Hepatocyte (in vitro differentiated cells): ENCODE data around the gene DDTL. TPM values are rescaled to one million over a fixed set of nuclear protein-coding genes. Genes with fewer than 3 reads are reported as not detected.
"Not testable (repeated sequence)": the region's sequence is repeated elsewhere in the genome, so short reads cannot be mapped to it uniquely, and the experiment has no call there.

Source experiments
- DNase-seq: peaks from one replicate; pipeline ENCODE4 v3.0.0-alpha.2; 2016; ENCODE audit warnings: low spot score
- H2AFZ ChIP-seq: fragments of 200-600 bp; sonication (generic); 2 replicates; pipeline ENCODE4 v1.6.0; 2016; ENCODE audit warnings: antibody characterized with exemption, mild to moderate bottlenecking
- H3K27ac ChIP-seq: fragments of 200-600 bp; sonication (generic); 2 replicates; pipeline ENCODE4 v1.5.1; 2016; ENCODE audit warnings: mild to moderate bottlenecking
- H3K27me3 ChIP-seq: fragments of 200-600 bp; sonication (generic); 2 replicates; pipeline ENCODE4 v1.6.1; 2016
- H3K36me3 ChIP-seq: fragments of 200-600 bp; sonication (generic); replicated peaks from 2 replicates; pipeline ENCODE4 v1.5.1; 2016; ENCODE audit warnings: low read depth; ENCODE audit not compliant: insufficient read depth
- H3K4me1 ChIP-seq: fragments of 200-600 bp; sonication (generic); 2 replicates; pipeline ENCODE4 v1.5.1; 2016; ENCODE audit warnings: mild to moderate bottlenecking, moderate library complexity; ENCODE audit not compliant: insufficient read depth
- H3K4me2 ChIP-seq: fragments of 200-600 bp; sonication (generic); 2 replicates; pipeline ENCODE4 v1.6.0; 2016
- H3K4me3 ChIP-seq: fragments of 200-600 bp; sonication (generic); 2 replicates; pipeline ENCODE4 v1.5.1; 2016; ENCODE audit warnings: mild to moderate bottlenecking
- H3K79me2 ChIP-seq: fragments of 200-600 bp; sonication (generic); 2 replicates; pipeline ENCODE4 v1.6.0; 2017; ENCODE audit warnings: mild to moderate bottlenecking
- H3K9me2 ChIP-seq: fragments of 200-600 bp; sonication (generic); replicated peaks from 2 replicates; pipeline ENCODE4 v1.6.0; 2017; ENCODE audit warnings: mild to moderate bottlenecking; ENCODE audit not compliant: insufficient read depth
- H3K9me3 ChIP-seq: fragments of 200-600 bp; sonication (generic); 2 replicates; pipeline ENCODE4 v1.5.1; 2016; ENCODE audit warnings: low read depth, mild to moderate bottlenecking
- H4K20me1 ChIP-seq: fragments of 200-600 bp; sonication (generic); 2 replicates; pipeline ENCODE4 v1.6.0; 2016; ENCODE audit warnings: mild to moderate bottlenecking; ENCODE audit not compliant: insufficient read depth, poor library complexity, severe bottlenecking
- EZH2 ChIP-seq: fragments of 200-600 bp; sonication (generic); IDR thresholded peaks from 2 replicates; pipeline ENCODE4 v1.6.1; 2016; ENCODE audit warnings: antibody characterized with exemption, mild to moderate bottlenecking, borderline replicate concordance
- EZH2phosphoT487 ChIP-seq: fragments of 200-600 bp; sonication (generic); IDR thresholded peaks from one replicate; pipeline ENCODE4 v1.6.1; 2018; ENCODE audit warnings: antibody characterized with exemption, mild to moderate bottlenecking, low read depth, moderate library complexity; ENCODE audit not compliant: unreplicated experiment, severe bottlenecking
- WGBS: methylation state at CpG from one replicate; pipeline ENCODE4 v1.1.6; 2016; ENCODE audit warnings: low lambda C conversion rate; ENCODE audit errors: missing lambda C conversion rate; 5-methylcytosine and 5-hydroxymethylcytosine counted together
- polyA plus RNA-seq: library from polyadenylated mRNA; unstranded; fragments of >200 nt; fragmentation: Nextera tagmentation; extraction: Ambion mirVana; gene quantifications from 2 replicates; pipeline ENCODE4 v1.2.1, GENCODE V29; 2016
- total RNA-seq: library from RNA; depleted of rRNA; stranded (reverse); fragments of >200 nt; gene quantifications from 2 replicates; pipeline ENCODE4 v1.2.3, GENCODE V29; 2014
- TF ChIP-seq, protein P1 (sequence below): fragments of 200-600 bp; sonication (generic); IDR thresholded peaks from 2 replicates; pipeline ENCODE4 v1.5.1; 2016; ENCODE audit warnings: antibody characterized with exemption, mild to moderate bottlenecking; ENCODE audit not compliant: poor library complexity

Gene DDTL
- total RNA-seq: not detected in 2 replicates
- 4.7 and 7.2 TPM in 2 replicates for polyA plus RNA-seq

GRCh38 chr22:23966568-23966967 lies at the start of gene DDTL:
Gene DDTL (plus strand): TSS chr22:23966888. CDS start chr22:23966915, 27 bp downstream.
- H4K20me1 ChIP-seq, H3K36me3 ChIP-seq, H3K4me3 ChIP-seq, H3K4me2 ChIP-seq, H3K9me3 ChIP-seq, H3K4me1 ChIP-seq, H2AFZ ChIP-seq, H3K27ac ChIP-seq, H3K27me3 ChIP-seq, DNase-seq, H3K79me2 ChIP-seq, H3K9me2 ChIP-seq: not testable (repeated sequence)
- WGBS: no CpG with 5 or more reads among the region's 30 CpGs

GRCh38 chr22:23920267-23920611 lies 46.4 kb upstream of the DDTL start:
- H2AFZ ChIP-seq, H3K9me2 ChIP-seq, H3K4me3 ChIP-seq, H3K4me1 ChIP-seq, H3K4me2 ChIP-seq, H3K9me3 ChIP-seq, H4K20me1 ChIP-seq, H3K27me3 ChIP-seq, H3K79me2 ChIP-seq, H3K36me3 ChIP-seq: not testable (repeated sequence)
- 93% methylated on average over 1 of the region's 1 CpG for WGBS
- H3K27ac ChIP-seq: peak overlapping the region; percentile 77
- peak; percentile 1 for DNase-seq

- H3K27ac ChIP-seq, H3K4me2 ChIP-seq: not testable (repeated sequence)
- peak; percentile 5 for DNase-seq
Observed at GRCh38 chr22:23921586-23922201, 45.0 kb upstream of the DDTL start.

DNA sequence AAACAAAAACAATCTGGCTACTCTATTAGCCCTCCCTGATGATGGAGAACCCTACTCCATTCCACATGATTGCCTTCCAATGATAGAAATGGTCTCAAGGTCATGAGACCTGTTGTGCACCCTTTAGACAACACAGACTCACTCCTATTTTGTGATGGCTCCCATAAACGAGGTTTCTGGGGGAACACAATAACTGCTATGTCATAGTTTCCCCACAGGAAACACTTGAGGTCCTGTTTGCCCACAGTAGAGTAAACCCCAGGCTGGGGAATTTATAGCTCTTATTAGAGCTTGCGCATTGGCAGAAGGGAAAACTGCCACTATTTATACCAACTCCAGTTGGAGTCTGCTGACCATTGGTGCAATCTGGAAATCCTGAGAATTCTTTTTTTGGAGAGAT lies 43.8 kb upstream of the DDTL start:
- Histone ChIP-seq H2AFZ (no peak overlapping the region), H4K20me1 (no peaks in the 10 kb centered on the region), H3K9me2 (no peaks in the 10 kb centered on the region), H3K27ac (no peak overlapping the region), H3K79me2 (no peaks in the 10 kb centered on the region), H3K36me3 (no peaks in the 10 kb centered on the region), H3K4me1 (peaks cover 5% of the 10 kb centered on the region), H3K27me3 (no peaks in the 10 kb centered on the region), H3K4me3 (no peak overlapping the region), H3K4me2 (no peak overlapping the region), H3K9me3 (no peaks in the 10 kb centered on the region)
- DNase-seq: peak; percentile 1
- WGBS: 94% methylated on average over 2 of the region's 2 CpGs
- no peak for TF ChIP-seq EZH2
- no peak for TF ChIP-seq EZH2phosphoT487
- TF ChIP-seq, protein P1, sequence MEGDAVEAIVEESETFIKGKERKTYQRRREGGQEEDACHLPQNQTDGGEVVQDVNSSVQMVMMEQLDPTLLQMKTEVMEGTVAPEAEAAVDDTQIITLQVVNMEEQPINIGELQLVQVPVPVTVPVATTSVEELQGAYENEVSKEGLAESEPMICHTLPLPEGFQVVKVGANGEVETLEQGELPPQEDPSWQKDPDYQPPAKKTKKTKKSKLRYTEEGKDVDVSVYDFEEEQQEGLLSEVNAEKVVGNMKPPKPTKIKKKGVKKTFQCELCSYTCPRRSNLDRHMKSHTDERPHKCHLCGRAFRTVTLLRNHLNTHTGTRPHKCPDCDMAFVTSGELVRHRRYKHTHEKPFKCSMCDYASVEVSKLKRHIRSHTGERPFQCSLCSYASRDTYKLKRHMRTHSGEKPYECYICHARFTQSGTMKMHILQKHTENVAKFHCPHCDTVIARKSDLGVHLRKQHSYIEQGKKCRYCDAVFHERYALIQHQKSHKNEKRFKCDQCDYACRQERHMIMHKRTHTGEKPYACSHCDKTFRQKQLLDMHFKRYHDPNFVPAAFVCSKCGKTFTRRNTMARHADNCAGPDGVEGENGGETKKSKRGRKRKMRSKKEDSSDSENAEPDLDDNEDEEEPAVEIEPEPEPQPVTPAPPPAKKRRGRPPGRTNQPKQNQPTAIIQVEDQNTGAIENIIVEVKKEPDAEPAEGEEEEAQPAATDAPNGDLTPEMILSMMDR: no peak

More at GRCh38 chr22:23921586-23922201, 45.0 kb upstream of the DDTL start:
- WGBS: 94% methylated on average over 13 of the region's 13 CpGs
- not testable (repeated sequence) for H3K79me2 ChIP-seq, H3K4me3 ChIP-seq, H2AFZ ChIP-seq, H3K9me2 ChIP-seq, H4K20me1 ChIP-seq, H3K9me3 ChIP-seq, H3K27me3 ChIP-seq, H3K4me1 ChIP-seq, H3K36me3 ChIP-seq

DNA sequence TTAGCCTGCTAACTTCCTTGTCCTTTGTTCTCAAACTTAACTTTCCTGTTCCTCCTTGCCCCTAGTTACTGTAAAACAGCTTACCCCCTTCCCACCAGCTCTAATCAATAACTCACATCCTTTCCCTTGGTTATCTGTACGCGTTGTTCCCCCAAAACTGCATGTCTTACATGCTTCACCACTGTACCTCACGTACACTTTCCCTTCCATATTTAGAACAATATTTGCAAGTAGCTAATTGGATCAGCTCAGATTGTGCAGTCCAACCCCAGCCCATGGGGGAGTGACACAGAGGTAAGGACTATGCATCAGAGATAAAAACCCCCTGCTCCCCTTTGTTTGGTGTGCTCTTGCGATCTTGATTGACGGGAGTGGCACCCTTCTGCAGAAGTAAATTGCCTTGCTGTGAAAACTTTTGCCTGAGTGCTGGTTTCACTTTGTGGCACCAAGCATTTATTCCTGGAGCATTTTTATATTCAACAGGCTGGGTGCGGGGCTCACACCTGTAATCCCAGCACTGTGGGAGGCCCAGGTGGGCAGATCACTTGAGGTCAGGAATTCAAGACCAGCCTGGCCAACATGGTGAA lies 41.6 kb upstream of the DDTL start:
- no peak overlapping the region for H3K27ac ChIP-seq
- 70% methylated on average over 6 of the region's 6 CpGs for WGBS
- H3K27me3 ChIP-seq: no peaks in the 10 kb centered on the region
- H4K20me1 ChIP-seq: no peaks in the 10 kb centered on the region
- no peak overlapping the region for H3K4me2 ChIP-seq
- TF ChIP-seq EZH2phosphoT487: no peak
- TF ChIP-seq, protein P1: no peak
- no peak for TF ChIP-seq EZH2
- no peak overlapping the region for H2AFZ ChIP-seq
- H3K4me1 ChIP-seq: peaks cover 5% of the 10 kb centered on the region
- H3K36me3 ChIP-seq: no peaks in the 10 kb centered on the region
- H3K9me3 ChIP-seq: no peaks in the 10 kb centered on the region
- no peaks in the 10 kb centered on the region for H3K9me2 ChIP-seq
- H3K79me2 ChIP-seq: no peaks in the 10 kb centered on the region
- DNase-seq: peak; percentile 5
- H3K4me3 ChIP-seq: no peak overlapping the region
